RWPE1 (cell line): ENCODE data around the gene TMEM60.

Source experiments
- CTCF ChIA-PET: fragments of 350-600 bp; sonication (Branson Sonifier 250); formaldehyde crosslinking; extraction: SDS; loops from one replicate; lab custom pipeline; 2021; lab: Yijun Ruan, JAX
- POLR2A ChIA-PET: fragments of 400-600 bp; formaldehyde crosslinking; extraction: SDS; loops from one replicate; lab custom pipeline; 2020; ENCODE audit warnings: antibody characterized with exemption; ENCODE audit not compliant: low non-redundant PET; lab: Yijun Ruan, JAX
- DNase-seq: peaks from one replicate; pipeline ENCODE4 v3.0.0; 2012; ENCODE audit warnings: low spot score
- H3K27ac ChIP-seq: fragments of 450-650 bp; 2 replicates; pipeline ENCODE4 v1.5.1; 2017
- CTCF ChIP-seq: fragments of 450-650 bp; conservative IDR thresholded peaks from 2 replicates; pipeline ENCODE4 v1.5.1; 2017; ENCODE audit warnings: low read depth, mild to moderate bottlenecking

The TMEM60 gene

DNA sequence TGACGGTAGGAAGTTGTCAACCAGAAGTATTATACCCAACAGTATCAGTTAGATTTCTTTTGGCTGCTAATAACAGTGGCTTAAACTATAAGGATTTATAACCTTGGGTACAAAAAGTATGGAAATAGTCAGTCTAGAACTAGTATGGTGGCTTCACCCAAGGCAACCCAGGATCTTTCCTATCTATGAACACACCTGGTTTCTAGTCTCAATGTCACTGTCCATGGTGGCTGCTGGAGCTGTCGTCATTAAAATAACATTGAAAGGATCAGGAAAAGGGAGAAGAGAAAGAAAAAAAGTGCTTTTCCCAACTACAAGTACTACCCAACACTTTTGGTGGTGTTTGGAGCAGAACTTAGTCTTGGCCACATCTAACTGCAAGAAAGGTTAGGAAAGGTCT lies 28.1 kb upstream of the TMEM60 start:
- no peak overlapping the region for H3K27ac ChIP-seq
- ChIA-PET POLR2A (no interaction called here), CTCF (no interaction called here)
- TF ChIP-seq CTCF: no peak
- no peak for DNase-seq

DNA sequence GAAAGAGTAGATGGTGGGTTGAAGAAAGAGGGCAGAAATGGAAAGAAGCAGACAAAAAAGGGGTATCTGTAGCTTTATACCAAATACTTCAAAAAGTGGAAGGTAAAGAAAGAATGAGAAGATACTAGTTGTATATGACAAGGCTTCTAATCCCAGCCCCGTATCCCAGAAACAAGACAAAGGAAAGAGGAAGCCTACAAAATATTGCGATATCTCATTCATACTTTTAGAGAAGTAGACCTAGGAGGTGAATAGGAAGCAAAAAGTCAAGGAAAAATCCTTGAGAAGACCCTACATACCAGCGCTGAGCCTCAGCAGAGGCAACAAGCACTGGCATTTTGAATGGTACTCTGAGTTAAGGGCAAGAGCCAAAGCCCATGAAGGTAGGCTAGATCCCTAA lies 26.9 kb upstream of the TMEM60 start:
- TF ChIP-seq CTCF: no peak
- ChIA-PET CTCF (interaction anchor here (0.6 kb wide), 1 partner anchor 18 kb away, joined by 4 read pairs; no protein-coding TSS in a partner anchor), POLR2A (no interaction called here)
- H3K27ac ChIP-seq: no peak overlapping the region
- no peak for DNase-seq

- H3K27ac ChIP-seq: no peak overlapping the region
- TF ChIP-seq CTCF: no peak
- CTCF ChIA-PET: interaction anchor here (0.6 to 0.7 kb wide), 3 partner anchors 11 to 1327 kb away, joined by 3 to 4 read pairs (median 3); no protein-coding TSS in a partner anchor
These were observed 26.4 kb upstream of the TMEM60 start for GRCh38 chr7:77824636-77825035.

GRCh38 chr7:77823787-77824186 lies 25.6 kb upstream of the TMEM60 start:
- no peak for TF ChIP-seq CTCF
- no peak for DNase-seq
- ChIA-PET CTCF (interaction anchor here (0.7 kb wide), 2 partner anchors 10 to 1328 kb away, joined by 3 read pairs; no protein-coding TSS in a partner anchor), POLR2A (no interaction called here)
- no peak overlapping the region for H3K27ac ChIP-seq

More at GRCh38 chr7:77824636-77825035, 26.4 kb upstream of the TMEM60 start:
- no peak for DNase-seq
- POLR2A ChIA-PET: no interaction called here

GRCh38 chr7:77822269-77822668 lies 24.0 kb upstream of the TMEM60 start:
- no peak overlapping the region for H3K27ac ChIP-seq
- TF ChIP-seq CTCF: no peak
- no peak for DNase-seq
- CTCF ChIA-PET: interaction anchor here (0.6 kb wide), 1 partner anchor 299 kb away, joined by 8 read pairs; no protein-coding TSS in a partner anchor
- POLR2A ChIA-PET: no interaction called here

DNA sequence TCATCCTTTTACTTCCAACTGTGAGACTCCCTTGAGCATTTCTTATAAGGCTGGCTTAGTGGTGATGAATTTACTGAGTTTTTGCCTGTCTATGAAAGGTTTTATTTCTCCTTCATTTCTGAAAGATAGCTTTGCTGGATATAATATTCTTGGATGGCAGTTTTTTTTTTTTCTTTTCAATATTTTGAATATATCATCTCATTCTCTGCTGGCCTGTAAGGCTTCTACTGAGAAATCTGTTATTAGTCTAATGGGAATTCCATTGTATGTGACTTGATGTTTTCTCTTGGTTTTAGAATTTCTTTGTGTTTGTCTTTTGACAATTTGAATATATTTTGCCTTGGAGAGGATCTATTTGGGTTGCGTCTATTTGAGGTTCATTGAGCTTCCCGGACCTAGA lies 22.7 kb upstream of the TMEM60 start:
- H3K27ac ChIP-seq: no peak overlapping the region
- no peak for DNase-seq
- ChIA-PET CTCF (no interaction called here), POLR2A (no interaction called here)
- TF ChIP-seq CTCF: no peak
